Retinal pigment epithelial cell (primary cell): ENCODE data around the gene C9orf43.

Source experiments
- DNase-seq: peaks from one replicate; pipeline ENCODE4 v3.0.0-alpha.2; 2010; ENCODE audit warnings: low read depth
- H3K4me3 ChIP-seq: 2 replicates; pipeline ENCODE4 v1.5.1; 2011; ENCODE audit warnings: mild to moderate bottlenecking, low read length, control low read depth, moderate library complexity
- TF ChIP-seq, protein P1 (sequence below): conservative IDR thresholded peaks from 2 replicates; pipeline ENCODE4 v1.5.1; 2011; ENCODE audit warnings: low read depth, low read length, control low read depth, inconsistent platforms

Gene C9orf43

DNA sequence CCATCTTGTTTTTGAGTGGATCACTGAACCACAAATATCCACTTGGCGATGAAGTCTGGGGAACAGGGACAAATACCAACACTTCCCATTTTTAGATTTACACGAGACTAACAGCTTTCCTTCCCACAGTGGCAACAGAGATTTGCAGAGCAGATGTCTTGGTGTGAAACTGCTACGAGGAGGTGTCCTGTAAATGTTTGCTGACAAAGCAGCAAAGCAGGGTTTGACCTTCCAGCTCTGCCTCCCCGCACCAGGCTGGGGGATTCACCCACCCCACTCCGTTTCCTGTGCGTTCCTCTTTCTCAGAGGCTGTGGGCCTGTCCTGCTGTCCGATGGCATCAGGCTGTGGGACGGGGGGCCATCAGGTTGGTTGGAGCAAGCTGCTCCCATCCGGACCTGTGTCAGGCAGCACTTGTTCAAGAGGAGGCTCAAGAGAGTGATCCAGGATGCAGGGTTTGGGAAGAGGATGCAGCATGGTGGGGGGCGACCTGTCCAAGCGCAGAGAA lies 52.3 kb downstream of the C9orf43 start:
- no peak for DNase-seq
- TF ChIP-seq, protein P1, sequence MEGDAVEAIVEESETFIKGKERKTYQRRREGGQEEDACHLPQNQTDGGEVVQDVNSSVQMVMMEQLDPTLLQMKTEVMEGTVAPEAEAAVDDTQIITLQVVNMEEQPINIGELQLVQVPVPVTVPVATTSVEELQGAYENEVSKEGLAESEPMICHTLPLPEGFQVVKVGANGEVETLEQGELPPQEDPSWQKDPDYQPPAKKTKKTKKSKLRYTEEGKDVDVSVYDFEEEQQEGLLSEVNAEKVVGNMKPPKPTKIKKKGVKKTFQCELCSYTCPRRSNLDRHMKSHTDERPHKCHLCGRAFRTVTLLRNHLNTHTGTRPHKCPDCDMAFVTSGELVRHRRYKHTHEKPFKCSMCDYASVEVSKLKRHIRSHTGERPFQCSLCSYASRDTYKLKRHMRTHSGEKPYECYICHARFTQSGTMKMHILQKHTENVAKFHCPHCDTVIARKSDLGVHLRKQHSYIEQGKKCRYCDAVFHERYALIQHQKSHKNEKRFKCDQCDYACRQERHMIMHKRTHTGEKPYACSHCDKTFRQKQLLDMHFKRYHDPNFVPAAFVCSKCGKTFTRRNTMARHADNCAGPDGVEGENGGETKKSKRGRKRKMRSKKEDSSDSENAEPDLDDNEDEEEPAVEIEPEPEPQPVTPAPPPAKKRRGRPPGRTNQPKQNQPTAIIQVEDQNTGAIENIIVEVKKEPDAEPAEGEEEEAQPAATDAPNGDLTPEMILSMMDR: no peak
- H3K4me3 ChIP-seq: no peak overlapping the region

DNA sequence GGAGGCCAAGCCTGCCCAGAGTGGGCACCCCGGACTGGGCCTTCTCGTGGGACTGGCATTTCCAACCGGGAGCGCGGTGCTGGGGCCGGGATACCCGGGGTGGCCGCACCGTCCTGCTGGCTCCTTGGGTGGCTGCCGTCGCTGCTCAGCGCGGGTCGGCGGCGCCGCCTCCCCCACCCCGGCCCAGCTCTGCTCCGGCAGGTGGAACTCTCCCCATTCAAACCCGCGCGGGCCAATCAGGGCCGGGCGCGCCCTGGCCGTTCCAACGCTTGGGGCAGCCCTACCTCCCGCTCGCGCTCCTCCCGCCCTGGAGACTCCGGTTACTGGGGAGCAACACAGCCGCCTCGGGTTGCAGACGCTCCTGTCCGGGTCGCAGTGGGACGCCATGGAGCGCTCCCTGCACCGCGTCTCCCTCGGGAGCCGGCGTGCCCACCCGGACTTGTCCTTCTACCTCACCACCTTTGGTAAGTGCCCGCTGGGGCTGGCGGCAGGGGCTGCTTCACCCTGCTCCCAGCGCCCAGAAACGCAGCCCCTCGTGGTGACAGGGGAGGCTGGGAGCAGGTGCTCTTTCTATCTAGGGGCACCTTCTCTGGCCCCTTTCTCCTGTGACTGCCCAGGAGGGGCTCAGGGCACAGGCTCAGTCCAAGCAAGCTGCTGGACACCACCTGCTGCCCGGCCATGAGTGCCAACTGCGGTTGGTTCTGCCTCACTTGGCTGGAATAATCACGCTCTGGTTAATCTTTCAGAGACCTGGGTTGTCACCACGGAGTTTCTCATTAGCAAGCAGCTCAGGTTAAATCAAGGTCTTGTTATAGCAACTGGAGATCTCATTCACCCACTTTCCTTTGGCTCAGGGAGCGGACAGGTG lies 53.1 kb downstream of the C9orf43 start, which contains the start of gene RGS3:
Gene RGS3, plus strand, starts transcription at position 310 of the 868 bp plus-strand sequence. Its CDS starts 76 bp downstream, at position 386.
- peak within 1 kb of the TSS; percentile 69 for H3K4me3 ChIP-seq
- no peak for DNase-seq

DNA sequence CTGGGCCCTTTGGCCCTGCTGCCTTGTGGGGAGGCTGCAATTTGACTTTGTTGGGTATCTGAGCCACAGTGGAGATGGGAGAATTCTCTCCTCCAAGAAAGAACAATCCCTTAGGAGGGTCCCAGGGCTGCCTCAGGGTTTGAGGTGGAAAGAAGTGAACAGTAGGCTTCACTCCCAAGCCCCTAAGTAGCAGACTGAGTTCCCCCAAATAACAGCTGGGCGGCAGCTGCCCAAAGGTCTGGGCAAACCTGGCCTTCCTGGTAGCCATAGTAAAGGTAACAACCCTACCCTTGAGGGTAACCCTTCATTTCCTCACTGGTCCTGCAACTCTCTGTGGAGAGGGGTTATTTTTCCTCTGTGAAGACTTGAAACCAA lies 53.7 kb downstream of the C9orf43 start:
- no peak for DNase-seq
- peak overlapping the region; percentile 69 for H3K4me3 ChIP-seq
- TF ChIP-seq, protein P1: no peak

More for the DNA sequence above, 53.1 kb downstream of the C9orf43 start, which contains the start of gene RGS3:
- TF ChIP-seq, protein P1: peak; percentile 1

DNA sequence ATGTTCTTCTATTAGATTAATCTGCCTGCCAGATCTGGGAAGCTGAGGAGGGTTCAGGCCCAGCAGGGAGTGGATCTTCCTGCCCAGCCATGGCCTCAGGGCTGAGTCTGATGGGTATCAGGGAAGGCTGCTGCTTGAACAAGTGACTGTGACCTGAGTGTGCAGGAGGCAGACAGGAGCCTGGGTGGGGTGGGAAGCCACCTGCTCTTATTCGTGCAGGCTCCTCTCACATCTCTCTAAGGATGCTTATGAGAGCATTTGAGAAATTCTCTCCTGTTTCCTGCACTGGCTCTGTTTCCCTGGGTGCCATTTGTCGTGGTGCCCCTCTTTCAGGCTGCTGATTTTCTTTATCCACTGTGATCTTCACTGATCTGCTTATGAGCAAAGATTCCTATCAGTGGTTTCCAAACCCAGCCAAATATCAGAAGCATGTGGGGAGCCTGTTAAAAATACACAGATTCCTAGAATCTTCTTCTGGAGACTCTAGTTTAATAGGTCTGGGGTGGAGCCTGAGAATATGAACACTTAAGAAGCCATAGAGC lies 55.1 kb downstream of the C9orf43 start:
- DNase-seq: no peak
- TF ChIP-seq, protein P1: no peak
- H3K4me3 ChIP-seq: peak overlapping the region; percentile 11

DNA sequence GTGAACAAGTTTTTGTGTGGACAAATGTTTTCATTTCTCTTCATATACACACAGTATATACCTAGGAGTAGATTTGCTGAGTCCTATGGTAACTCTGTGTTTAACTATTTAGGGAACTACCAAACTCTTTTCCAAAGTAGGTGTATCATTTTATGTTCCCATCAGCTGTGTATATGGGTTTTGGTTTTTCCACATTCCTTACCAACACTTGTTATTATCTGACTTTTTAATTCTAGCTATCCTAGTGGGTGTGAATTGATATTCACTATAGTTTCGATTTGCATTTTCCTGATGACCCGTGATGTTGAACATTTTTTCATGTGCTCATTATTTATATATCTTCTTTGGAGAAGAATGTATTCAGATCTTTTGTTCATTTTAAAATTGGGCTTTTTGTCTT lies 56.6 kb downstream of the C9orf43 start:
- TF ChIP-seq, protein P1: no peak
- no peak overlapping the region for H3K4me3 ChIP-seq
- DNase-seq: no peak

DNA sequence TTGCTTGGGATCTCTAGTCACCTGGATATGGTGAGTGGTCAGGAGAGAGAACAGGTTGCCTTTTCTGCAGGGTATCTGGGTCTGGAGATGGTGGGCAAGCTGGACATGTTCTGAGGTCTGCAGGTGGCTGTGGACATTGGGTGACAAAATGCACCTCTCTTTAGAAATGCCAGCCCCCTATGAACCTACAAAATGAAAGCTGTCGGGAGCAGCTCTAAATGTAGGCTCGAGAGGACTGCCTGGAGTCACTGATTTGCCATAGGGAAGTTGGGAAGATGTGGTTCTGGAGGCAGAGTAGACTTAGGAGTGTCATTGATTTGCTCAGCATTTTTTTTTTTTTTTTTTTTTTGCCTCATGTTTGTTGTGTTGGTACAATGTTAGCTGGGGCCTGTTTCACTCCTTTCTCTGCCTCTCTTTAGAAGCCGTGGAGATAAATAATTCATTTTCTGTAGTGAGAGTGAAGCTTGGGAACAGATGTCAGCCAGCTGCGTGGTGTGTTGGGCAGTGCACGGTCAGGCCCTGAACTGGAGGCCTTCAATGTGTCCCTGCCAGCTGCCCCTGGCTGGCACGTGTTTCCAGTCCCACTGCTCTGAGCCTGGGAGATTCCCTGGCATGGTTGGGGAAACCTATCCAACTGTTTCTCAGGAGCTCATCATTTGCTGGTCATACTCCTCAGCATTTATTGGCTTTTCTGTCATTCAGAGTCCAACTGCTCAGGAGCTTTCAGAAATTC lies 58.3 kb downstream of the C9orf43 start:
- H3K4me3 ChIP-seq: no peak overlapping the region
- TF ChIP-seq, protein P1: no peak
- no peak for DNase-seq
